K562 (cell line): ENCODE measurements around the gene WASF3. TPM values are rescaled to one million over a fixed set of nuclear protein-coding genes. Genes with fewer than 3 reads are reported as not detected.

Source experiments
- ATAC-seq: fragments of 200-7000 bp; cut with Tn5 transposase; 3 replicates; pipeline ENCODE4 v1.9.1; 2020; ENCODE audit warnings: moderate library complexity
- BruUV-seq: library from RNA; stranded (reverse); fragments of 400-500 nt; replicated peaks from 2 replicates; lab custom pipeline; 2021; lab: Mats Ljungman, UMichigan
- CTCF ChIA-PET: fragments of 300-600 bp; formaldehyde crosslinking; extraction: SDS; loops from one replicate; lab custom pipeline; 2021; ENCODE audit warnings: low intra/inter-chr PET ratio; lab: Yijun Ruan, JAX
- POLR2A ChIA-PET: fragments of 300-600, 350-650 bp; sonication (Branson Sonifier 250); formaldehyde crosslinking; extraction: SDS; loops from one replicate; lab custom pipeline; 2021; ENCODE audit warnings: antibody characterized with exemption, inconsistent platforms; lab: Yijun Ruan, JAX
- DNase-seq, 4 experiments: peaks; one replicate each; pipeline versions ENCODE4 v3.0.0 to v3.0.0-alpha.2; 2011 to 2018; ENCODE audit warnings: low spot score in 3 of 4, mixed read lengths in 3 of 4; ENCODE audit errors: extremely low read depth in 1 of 4
- FAIRE-seq: peaks from 2 replicates; lab custom pipeline; 2011; peaks lifted over from hg19 to GRCh38; lab: Jason Lieb, UNC
- H2AFZ ChIP-seq: 2 replicates; pipeline ENCODE4 v1.6.0; 2011; ENCODE audit warnings: low read depth, low read length, control low read depth, inconsistent platforms
- H3K27ac ChIP-seq: fragments of 200-600 bp; 3 replicates; pipeline ENCODE4 v1.8.0; 2011; ENCODE audit warnings: low read depth, mild to moderate bottlenecking, control low read depth, inconsistent platforms, low read length, moderate library complexity, mixed read lengths; ENCODE audit errors: extremely low read depth
- H3K27me3 ChIP-seq, 2 experiments: fragments of 300-600 bp in 1 of 2; 2 replicates in 1 of 2; 3 replicates in 1 of 2; pipeline versions ENCODE4 v1.6.0 to v1.8.0; 2011; ENCODE audit warnings: inconsistent platforms in 2 of 2, low read length in 2 of 2, mild to moderate bottlenecking in 1 of 2, mixed read lengths in 1 of 2, moderate library complexity in 1 of 2; ENCODE audit not compliant: control insufficient read depth in 2 of 2, insufficient read depth in 2 of 2
- H3K36me3 ChIP-seq: fragments of 300-600 bp; 3 replicates; pipeline ENCODE4 v1.8.0; 2011; ENCODE audit warnings: mild to moderate bottlenecking, low read length, inconsistent platforms; ENCODE audit not compliant: control insufficient read depth, insufficient read depth
- H3K4me1 ChIP-seq, 2 experiments: fragments of 200-600 bp in 1 of 2; replicated peaks in 1 of 2; 2 replicates in 1 of 2; 3 replicates in 1 of 2; pipeline versions ENCODE4 v1.5.1 to v1.8.0; 2011; ENCODE audit warnings: inconsistent platforms in 2 of 2, low read length in 2 of 2, mild to moderate bottlenecking in 1 of 2, mixed read lengths in 1 of 2, moderate library complexity in 1 of 2; ENCODE audit not compliant: control insufficient read depth in 2 of 2, insufficient read depth in 2 of 2
- H3K4me2 ChIP-seq: 2 replicates; pipeline ENCODE4 v1.6.1; 2011; ENCODE audit warnings: low read length, control low read depth, inconsistent platforms, mixed read lengths; ENCODE audit not compliant: insufficient read depth
- H3K4me3 ChIP-seq: fragments of 200-600 bp; sonication (generic), shearing (Covaris generic); 2 replicates; pipeline ENCODE4 v1.5.1; 2016; ENCODE audit warnings: control low read depth, inconsistent platforms
- H3K79me2 ChIP-seq: fragments of 200-600 bp; 3 replicates; pipeline ENCODE4 v1.8.0; 2011; ENCODE audit warnings: low read length, inconsistent platforms; ENCODE audit not compliant: control insufficient read depth, insufficient read depth
- H3K9ac ChIP-seq, 2 experiments: 2 replicates each; pipeline versions ENCODE4 v1.6.0 to v1.6.1; 2011; ENCODE audit warnings: low read depth in 2 of 2, low read length in 2 of 2, control low read depth in 1 of 2, inconsistent platforms in 1 of 2, mild to moderate bottlenecking in 1 of 2, mixed read lengths in 1 of 2; ENCODE audit not compliant: insufficient read depth in 1 of 2
- H3K9me1 ChIP-seq: one replicate; pipeline ENCODE4 v1.6.0; 2011; ENCODE audit warnings: inconsistent platforms, mild to moderate bottlenecking, low read length, moderate library complexity; ENCODE audit not compliant: control insufficient read depth, insufficient read depth
- H3K9me3 ChIP-seq: replicated peaks from 2 replicates; pipeline ENCODE4 v1.5.1; 2011; ENCODE audit warnings: low read depth, low read length, inconsistent platforms; ENCODE audit not compliant: control insufficient read depth, insufficient read depth
- H4K20me1 ChIP-seq: replicated peaks from 2 replicates; pipeline ENCODE4 v1.6.1; 2011; ENCODE audit warnings: low read length, inconsistent platforms, mixed read lengths; ENCODE audit not compliant: control insufficient read depth, insufficient read depth
- CHCHD3 ChIP-seq: fragments of 250-450 bp; sonication (Bioruptor Pico); IDR thresholded peaks from 2 replicates; pipeline ENCODE4 v2.1.2; 2022; ENCODE audit warnings: mild to moderate bottlenecking
- CTCFL ChIP-seq: IDR thresholded peaks from 2 replicates; pipeline ENCODE4 v1.6.1; 2011; ENCODE audit warnings: borderline replicate concordance, low read depth, mild to moderate bottlenecking, moderate library complexity, low read length; ENCODE audit not compliant: insufficient read depth, poor library complexity, severe bottlenecking
- FOXJ2 ChIP-seq: fragments of 200-800 bp; sonication (Bioruptor generic); IDR thresholded peaks from 2 replicates; pipeline ENCODE4 v1.6.1; 2016; ENCODE audit warnings: missing genetic modification characterization, missing compliant biosample characterization
- GTF2E2 ChIP-seq: fragments of 200-800 bp; sonication (Bioruptor generic); IDR thresholded peaks from 2 replicates; pipeline ENCODE4 v1.6.1; 2016; ENCODE audit warnings: missing genetic modification characterization, missing compliant biosample characterization
- HMG20B ChIP-seq: fragments of 250-450 bp; sonication (Bioruptor Pico); IDR thresholded peaks from 2 replicates; pipeline ENCODE4 v1.5.0; 2021; ENCODE audit warnings: mild to moderate bottlenecking
- SAFB2 ChIP-seq: fragments of 200-400 bp; formaldehyde crosslinking; IDR thresholded peaks from 2 replicates; pipeline ENCODE4 v1.6.1; 2018; ENCODE audit warnings: borderline replicate concordance, low read length, low read depth, moderate library complexity; ENCODE audit not compliant: severe bottlenecking
- TBP ChIP-seq: optimal IDR thresholded peaks from 2 replicates; pipeline ENCODE3; 2011; ENCODE audit warnings: low read depth, low read length, improper control_type of control experiment
- TOE1 ChIP-seq, 2 experiments: fragments of 450-650 bp in 1 of 2; sonication (generic) in 1 of 2; formaldehyde crosslinking in 1 of 2; IDR thresholded peaks; 2 replicates each; pipeline versions ENCODE4 v1.7.1 to v1.8.0; 2016 to 2022; ENCODE audit warnings: borderline replicate concordance in 2 of 2, mild to moderate bottlenecking in 2 of 2, antibody characterized with exemption in 1 of 2, inconsistent platforms in 1 of 2, low read depth in 1 of 2, missing genetic modification reagents in 1 of 2, moderate library complexity in 1 of 2
- ZNF75A ChIP-seq: fragments of 450-650 bp; formaldehyde crosslinking; IDR thresholded peaks from 2 replicates; pipeline ENCODE4 v1.4.0; 2020; ENCODE audit warnings: mild to moderate bottlenecking
- ZSCAN29 ChIP-seq: fragments of 450-650 bp; IDR thresholded peaks from 2 replicates; pipeline ENCODE4 v1.6.1; 2017
- whole genome bisulfite sequencing: fragments of 100-300 bp; shearing (Covaris generic); methylation state at CpG from one replicate; pipeline ENCODE4 v1.1.6; 2016; ENCODE audit warnings: low coverage, mixed read lengths; ENCODE audit not compliant: insufficient coverage; ENCODE audit errors: missing lambda C conversion rate; 5-methylcytosine and 5-hydroxymethylcytosine counted together
- in situ Hi-C: fragments of 300-500 bp; cut with MboI; formaldehyde crosslinking; loops from 4 replicates; pipeline ENCODE4 v1.15.0; 2018; ENCODE audit warnings: inconsistent platforms, mixed read lengths
- intact Hi-C: fragments of 100-400 bp; cut with micrococcal nuclease; formaldehyde crosslinking; loops from 2 replicates; pipeline ENCODE4 v1.14.2; 2022
- polyA plus RNA-seq, 8 experiments: library from polyadenylated mRNA; depleted of rRNA in 4 of 8; stranded (reverse) in 5 of 8; unstranded in 3 of 8; fragments of >200 nt; fragmentation: Nextera tagmentation in 2 of 8; fragmentation: Illumina TruSeq in 1 of 8; extraction: Ambion mirVana in 2 of 8; extraction: Trizol in 1 of 8; gene quantifications; 2 replicates each; pipeline versions ENCODE4 v1.2.1 to v1.2.3, GENCODE V29; 2011 to 2014; ENCODE audit warnings: inconsistent platforms in 1 of 8, missing spikeins in 1 of 8
- total RNA-seq, 7 experiments: library from RNA; depleted of rRNA in 6 of 7; stranded (reverse); fragments of >200 nt in 6 of 7; fragmentation: Illumina TruSeq in 2 of 7; extraction: Trizol in 2 of 7; gene quantifications; 2 replicates each; pipeline versions ENCODE4 v1.2.1 to v1.2.3, GENCODE V29; 2011 to 2021; ENCODE audit warnings: low replicate concordance in 1 of 7
- TF ChIP-seq, protein P1 (sequence below), 2 experiments: fragments of 450-650 bp; IDR thresholded peaks; 2 replicates each; pipeline ENCODE4 v1.6.1; 2016

WASF3 gene
- total and polyA plus RNA-seq, 9 of the 15 experiments (the other 6 are each of a cell fraction or from before 2014, with no cell fraction given): 0.04 to 0.43 (median 0.11) TPM

DNA sequence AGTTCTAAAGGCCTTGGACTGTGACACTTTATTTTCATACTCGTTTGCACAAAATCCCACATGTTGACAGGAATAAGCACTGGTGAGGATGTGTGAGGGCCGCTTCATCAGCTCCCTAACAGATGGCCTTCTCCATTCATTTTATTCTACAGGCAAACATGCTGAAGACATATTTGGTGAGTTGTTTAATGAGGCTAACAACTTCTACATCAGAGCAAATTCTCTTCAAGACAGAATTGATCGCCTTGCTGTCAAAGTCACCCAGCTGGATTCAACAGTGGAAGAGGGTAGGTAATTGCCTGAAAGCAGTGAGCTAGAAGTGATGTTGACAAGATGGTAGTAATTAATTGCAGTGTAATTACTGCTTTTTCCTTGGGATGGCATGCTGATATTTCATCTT lies 107.4 kb downstream of the WASF3 start:
- no peak overlapping the region for H2AFZ ChIP-seq
- H3K27me3 ChIP-seq: no peaks in the 10 kb centered on the region
- H3K36me3 ChIP-seq: no peaks in the 10 kb centered on the region
- H3K9me3 ChIP-seq: no peaks in the 10 kb centered on the region
- H3K4me1 ChIP-seq: no peaks in the 10 kb centered on the region
- no peak for FAIRE-seq
- intact Hi-C loops (no loop called here), in situ Hi-C loops (no loop called here)
- POLR2A ChIA-PET: no interaction called here
- ATAC-seq: no peak
- CTCF ChIA-PET: no interaction called here
- no peaks in the 10 kb centered on the region for H4K20me1 ChIP-seq
- 0% methylated on average over 2 of the region's 3 CpGs for WGBS
- H3K79me2 ChIP-seq: no peaks in the 10 kb centered on the region
- H3K9ac ChIP-seq: no peak overlapping the region
- TF ChIP-seq ZNF75A (CRISPR knock-in tag) (no peak), HMG20B (no peak), TBP (no peak), SAFB2 (no peak), GTF2E2 (no peak), FOXJ2 (tag) (no peak), ZSCAN29 (no peak), CHCHD3 (no peak), CTCFL (no peak), TOE1 (IDR thresholded peaks at IDR 0.05; ENCODE audit: borderline replicate concordance) (no peak), TOE1 (CRISPR knock-in tag; IDR thresholded peaks at IDR 0.05; ENCODE audit: borderline replicate concordance, low read depth) (no peak)
- TF ChIP-seq, protein P1, sequence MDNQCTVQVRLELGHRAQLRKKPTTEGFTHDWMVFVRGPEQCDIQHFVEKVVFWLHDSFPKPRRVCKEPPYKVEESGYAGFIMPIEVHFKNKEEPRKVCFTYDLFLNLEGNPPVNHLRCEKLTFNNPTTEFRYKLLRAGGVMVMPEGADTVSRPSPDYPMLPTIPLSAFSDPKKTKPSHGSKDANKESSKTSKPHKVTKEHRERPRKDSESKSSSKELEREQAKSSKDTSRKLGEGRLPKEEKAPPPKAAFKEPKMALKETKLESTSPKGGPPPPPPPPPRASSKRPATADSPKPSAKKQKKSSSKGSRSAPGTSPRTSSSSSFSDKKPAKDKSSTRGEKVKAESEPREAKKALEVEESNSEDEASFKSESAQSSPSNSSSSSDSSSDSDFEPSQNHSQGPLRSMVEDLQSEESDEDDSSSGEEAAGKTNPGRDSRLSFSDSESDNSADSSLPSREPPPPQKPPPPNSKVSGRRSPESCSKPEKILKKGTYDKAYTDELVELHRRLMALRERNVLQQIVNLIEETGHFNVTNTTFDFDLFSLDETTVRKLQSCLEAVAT (IDR thresholded peaks at IDR 0.05): no peak
- DNase-seq: no peak
- H3K4me3 ChIP-seq: no peak overlapping the region
- BruUV-seq: no TSS peak
- H3K9me1 ChIP-seq: no peaks in the 10 kb centered on the region
- no peak overlapping the region for H3K4me2 ChIP-seq
- no peak overlapping the region for H3K27ac ChIP-seq
